ENCODE data around the gene FAT3. TPM values are rescaled to one million over a fixed set of nuclear protein-coding genes. Genes with fewer than 3 reads are reported as not detected.
A peak's percentile ranks its signal among the peaks of the same experiment; 100 is the strongest.

FAT3 gene
- 0.34 and 0.41 TPM in 2 replicates for total RNA-seq (2014; rRNA removed; shearing (Covaris generic))

DNA sequence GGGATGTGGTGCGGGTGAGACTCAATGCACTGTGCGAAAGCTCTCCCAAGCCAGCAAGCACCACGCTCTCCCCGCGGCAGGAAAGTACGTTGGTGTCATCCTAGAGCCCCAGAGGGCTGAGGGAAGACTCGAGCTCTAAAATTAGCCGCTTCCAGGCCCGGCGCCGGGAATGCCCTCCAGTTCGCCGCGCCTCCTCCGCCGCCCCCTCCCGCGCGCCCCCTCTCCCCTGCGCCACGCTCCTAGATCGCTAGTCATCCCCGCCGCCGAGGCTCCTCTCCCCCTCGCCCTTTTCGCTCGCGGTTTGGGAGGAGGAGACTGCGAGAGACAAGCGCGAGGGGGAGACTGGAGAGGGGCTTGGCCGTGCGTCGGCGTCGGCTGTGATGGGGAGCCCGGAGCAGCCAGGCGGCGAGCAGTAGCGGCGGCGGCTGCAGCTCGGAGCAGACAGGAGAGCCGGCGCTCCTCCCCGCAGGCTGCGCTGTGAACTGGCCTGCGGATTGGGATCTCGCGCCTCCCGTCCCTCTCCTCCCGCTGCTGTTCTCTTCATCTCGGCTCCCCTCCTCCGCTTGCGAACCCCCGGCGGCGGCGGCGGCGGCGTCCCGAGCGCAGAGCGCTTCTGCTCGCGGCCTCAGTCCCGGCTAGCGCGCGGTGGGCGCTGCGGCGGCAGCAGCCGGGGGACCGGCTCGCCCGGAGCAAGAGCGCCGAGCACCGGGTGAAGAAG lies at the start of gene FAT3:
Gene FAT3 (plus strand): TSS at position 412 of the 718 bp plus-strand sequence. CDS start 127,295 bp downstream, outside the sequence.
- DNase-seq (ENCODE audit: low spot score): peak; percentile 17

- no peak for DNase-seq (ENCODE audit: low spot score)
These were observed 45.5 kb upstream of the FAT3 start for GRCh38 chr11:92179017-92179670.

DNA sequence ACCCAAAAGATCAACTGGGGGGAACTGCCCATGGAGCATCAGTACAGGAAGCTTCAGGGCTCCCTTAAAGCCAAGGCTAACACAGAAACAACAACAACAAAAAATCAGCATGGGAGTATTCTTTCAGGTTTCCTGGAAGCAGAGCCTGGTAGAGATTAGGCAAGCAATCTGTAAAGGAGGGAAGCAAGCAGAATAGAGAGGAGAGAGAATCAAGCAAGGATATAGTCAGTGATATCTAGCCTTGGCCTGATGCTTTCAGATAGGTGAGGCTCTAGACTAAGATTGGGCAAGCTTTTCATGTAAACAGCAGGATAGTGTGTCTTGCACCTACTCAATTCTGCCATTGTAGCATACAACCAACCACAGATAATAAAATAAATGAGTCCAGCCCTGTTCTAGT lies 44.4 kb upstream of the FAT3 start:
- no peak for DNase-seq (ENCODE audit: low spot score)

- peak; percentile 7 for DNase-seq (ENCODE audit: low spot score)
These were observed 43.9 kb upstream of the FAT3 start for GRCh38 chr11:92180664-92181251.

- no peak for DNase-seq (ENCODE audit: low spot score)
These were observed 33.9 kb upstream of the FAT3 start for GRCh38 chr11:92190535-92191206.

DNA sequence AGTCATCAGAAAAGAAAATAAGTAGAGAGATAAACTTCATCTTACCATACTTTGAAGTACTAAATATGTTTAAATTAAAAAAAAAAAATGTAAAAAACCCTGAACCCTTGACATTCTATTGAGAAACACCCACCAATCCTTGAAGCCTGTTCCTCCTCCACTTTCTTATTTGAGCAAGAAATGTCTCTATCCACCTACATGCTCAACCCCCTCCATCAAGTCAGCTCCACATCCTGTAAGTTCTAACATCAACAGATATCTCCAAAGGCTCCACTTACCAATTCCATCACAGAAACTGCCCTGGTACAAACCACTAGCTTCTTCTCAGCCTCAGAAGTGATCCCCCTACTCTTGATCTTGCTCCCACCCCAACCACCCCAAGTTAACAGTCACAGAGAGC lies 32.5 kb upstream of the FAT3 start:
- no peak for DNase-seq (ENCODE audit: low spot score)

DNA sequence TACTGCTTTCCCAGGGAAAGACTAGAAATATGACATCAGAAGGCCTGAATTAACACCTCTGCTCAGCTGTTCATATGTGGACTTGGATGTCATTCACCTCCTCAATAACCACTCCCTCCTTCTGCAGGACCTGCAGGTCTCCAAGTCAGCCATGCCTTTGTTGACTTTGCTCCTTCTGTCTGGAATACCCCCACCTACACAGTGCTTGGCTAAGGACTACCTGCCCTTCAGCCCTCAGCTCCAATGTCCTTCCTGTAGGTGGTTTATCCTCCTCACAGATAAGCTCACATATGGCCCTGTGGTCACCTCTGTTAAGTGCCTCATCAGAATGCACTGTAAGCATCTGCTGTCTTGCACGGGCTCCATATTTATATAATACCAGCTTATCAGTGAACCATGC lies 26.4 kb upstream of the FAT3 start:
- DNase-seq (ENCODE audit: low spot score): no peak

GRCh38 chr11:92199991-92200390 lies 24.6 kb upstream of the FAT3 start:
- DNase-seq (ENCODE audit: low spot score): no peak

DNA sequence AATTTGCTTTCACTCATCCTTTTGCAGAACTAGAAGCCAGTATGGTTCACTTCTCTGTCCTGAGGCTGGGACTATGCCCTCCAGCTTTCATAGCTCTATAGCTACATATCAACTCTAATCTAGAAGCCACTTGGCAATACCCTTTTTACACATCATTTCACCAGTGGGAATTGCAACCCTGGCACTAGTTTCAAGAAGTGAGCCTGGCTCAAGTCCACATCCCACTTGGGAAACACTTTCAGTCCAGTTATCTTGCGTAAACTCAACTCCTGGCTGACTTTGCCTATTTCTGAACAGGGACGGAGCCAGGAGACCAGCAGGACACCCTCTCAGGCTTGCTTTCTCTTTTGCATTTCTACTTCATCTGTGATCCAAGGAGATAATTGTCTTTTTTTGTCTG lies 19.9 kb upstream of the FAT3 start:
- DNase-seq (ENCODE audit: low spot score): no peak

- no peak for DNase-seq (ENCODE audit: low spot score)
These were observed 18.2 kb upstream of the FAT3 start for GRCh38 chr11:92206441-92206840.

DNA sequence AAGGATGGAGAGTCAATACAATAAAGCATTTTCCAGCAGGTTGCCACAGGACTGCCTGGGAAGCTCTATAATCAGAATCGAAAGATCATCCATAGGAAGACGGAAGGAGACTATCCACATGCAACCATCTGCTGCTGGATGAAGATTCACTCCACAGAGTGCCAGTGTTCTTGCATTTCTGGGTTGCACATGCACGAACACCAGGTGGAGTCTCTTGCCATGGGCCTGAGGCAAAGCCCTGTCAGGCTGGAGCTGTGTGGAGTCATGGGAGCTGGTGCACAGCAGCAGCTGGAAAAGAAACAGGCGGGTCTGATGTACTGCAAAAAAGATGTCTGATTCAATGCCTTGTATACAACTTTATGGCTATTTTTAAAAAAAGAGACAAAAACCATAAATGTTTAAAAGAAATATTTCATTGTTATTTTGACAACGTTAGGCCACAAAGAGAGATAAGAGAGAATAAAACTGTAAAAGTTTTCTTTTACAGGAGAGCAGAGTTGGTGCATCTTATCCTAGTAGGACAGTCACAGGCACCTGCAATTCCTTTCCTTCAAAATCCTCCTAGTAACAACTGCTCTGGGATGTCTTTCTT lies 12.9 kb upstream of the FAT3 start:
- no peak for DNase-seq (ENCODE audit: low spot score)

DNA sequence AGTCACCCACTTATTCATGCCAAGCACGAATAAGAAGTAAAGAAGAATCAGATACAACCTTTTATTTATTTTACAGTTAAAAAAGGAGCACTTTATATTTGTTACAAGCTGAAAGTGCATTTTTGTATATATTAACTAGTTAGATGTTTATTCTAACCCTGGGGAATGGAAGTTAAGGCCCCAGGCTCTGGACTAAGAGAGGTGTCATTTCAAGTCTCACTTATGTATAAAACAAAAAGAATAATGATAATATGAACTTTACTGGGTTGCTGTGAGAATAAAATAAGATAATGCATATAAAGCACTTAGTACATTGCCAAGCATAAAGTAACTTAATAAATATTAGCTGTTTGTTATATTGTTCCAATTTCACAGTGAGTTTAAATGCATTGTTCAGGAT lies 12.1 kb upstream of the FAT3 start:
- no peak for DNase-seq (ENCODE audit: low spot score)

- DNase-seq (ENCODE audit: low spot score): no peak
These were observed 7.8 kb upstream of the FAT3 start for GRCh38 chr11:92216789-92217188.

DNA sequence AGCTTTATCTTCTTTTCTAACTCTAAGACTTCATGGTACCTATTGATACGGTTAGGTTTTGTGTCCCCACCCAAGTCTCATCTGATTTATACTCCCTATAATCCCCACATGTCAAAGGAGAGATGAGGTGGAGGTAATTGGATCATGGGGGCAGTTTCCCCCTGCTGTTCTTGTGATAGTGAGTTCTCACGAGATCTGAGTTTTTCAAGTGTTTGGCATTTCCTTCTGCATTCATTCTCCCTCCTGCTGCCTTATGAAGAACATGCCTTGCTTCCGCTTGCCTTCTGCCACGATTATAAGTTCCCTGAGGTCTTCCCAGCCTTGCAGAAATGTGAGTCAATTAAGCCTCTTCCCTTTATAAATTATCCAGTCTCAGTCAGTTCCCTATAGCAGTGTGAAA lies 5.1 kb upstream of the FAT3 start:
- DNase-seq (ENCODE audit: low spot score): no peak

DNA sequence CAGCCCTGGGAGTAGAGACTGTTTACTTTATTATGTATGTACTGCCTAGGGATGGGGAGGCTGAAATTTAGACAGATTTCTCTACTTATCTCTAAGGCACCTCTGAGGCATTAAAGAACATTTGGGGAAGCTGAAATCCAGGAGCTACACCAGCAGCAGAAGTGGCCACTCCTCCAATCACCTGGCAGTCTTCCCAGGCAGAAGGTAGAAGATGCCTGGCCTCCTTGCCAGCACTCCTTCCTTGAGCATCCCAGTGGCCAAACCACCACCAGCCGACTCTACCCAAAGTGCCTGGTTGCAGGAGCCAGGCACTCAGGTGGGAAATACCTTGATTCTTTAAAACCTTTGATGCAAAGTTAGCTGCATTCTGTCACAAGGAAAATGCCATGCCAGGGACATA lies 1.9 kb upstream of the FAT3 start:
- DNase-seq (ENCODE audit: low spot score): no peak

DNA sequence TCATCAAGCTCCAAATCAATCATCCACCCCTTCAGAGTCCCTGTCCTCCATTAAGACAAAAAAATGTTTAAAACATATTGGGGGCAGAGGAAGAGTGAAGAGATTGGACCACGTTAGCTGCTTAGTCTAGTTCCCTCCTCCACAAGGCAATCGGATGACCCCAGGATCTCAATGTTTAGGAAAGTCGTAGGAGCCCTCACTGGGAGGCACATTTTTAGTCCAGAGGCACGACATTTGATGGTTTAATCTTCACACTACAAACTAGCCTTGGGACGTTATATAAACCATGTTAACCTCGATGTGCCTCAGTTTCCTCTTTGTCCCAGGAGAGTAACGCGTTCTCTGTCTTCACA lies 588 bp upstream of the FAT3 start:
- DNase-seq (ENCODE audit: low spot score): no peak

GRCh38 chr11:92225125-92225567 lies 528 bp downstream of the FAT3 start:
- DNase-seq (ENCODE audit: low spot score): no peak

DNA sequence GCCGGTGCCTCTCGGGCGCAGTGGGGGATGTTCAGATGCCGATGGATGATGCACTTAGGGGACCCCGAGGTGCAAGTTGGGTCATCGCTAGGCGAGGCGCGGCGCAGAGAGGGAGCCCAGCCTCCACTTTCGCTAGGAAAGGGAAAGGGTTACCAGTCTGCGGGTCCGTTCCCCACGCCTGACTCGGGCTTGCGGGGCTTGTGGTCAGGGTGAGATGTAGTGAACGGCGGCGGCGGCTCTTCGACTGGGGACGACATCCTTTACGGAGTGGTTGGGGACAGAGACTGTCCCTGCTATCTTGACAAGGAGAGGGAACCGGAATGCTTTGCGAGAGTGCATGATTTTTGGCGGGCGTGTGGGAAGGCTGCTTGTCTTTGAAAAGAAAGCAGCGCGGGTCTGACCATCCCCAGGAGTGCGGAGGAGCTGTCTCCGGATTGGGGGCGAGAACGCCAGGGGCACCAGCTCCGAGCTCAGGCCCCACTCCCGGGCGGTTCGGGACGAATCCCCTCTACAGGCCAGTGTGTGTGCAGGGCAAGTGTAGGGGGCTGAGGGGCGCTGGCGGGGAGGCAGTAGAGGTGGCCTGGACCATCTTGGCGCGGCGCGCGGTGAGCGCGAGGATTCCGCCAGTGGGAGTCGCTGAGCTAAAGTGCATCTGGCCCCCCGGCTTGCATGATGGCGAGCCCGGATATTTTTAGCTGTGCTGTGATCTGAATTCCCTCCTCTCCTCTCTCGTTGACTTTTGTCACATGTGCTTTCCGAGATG lies 1.1 kb downstream of the FAT3 start:
- DNase-seq (ENCODE audit: low spot score): no peak

DNA sequence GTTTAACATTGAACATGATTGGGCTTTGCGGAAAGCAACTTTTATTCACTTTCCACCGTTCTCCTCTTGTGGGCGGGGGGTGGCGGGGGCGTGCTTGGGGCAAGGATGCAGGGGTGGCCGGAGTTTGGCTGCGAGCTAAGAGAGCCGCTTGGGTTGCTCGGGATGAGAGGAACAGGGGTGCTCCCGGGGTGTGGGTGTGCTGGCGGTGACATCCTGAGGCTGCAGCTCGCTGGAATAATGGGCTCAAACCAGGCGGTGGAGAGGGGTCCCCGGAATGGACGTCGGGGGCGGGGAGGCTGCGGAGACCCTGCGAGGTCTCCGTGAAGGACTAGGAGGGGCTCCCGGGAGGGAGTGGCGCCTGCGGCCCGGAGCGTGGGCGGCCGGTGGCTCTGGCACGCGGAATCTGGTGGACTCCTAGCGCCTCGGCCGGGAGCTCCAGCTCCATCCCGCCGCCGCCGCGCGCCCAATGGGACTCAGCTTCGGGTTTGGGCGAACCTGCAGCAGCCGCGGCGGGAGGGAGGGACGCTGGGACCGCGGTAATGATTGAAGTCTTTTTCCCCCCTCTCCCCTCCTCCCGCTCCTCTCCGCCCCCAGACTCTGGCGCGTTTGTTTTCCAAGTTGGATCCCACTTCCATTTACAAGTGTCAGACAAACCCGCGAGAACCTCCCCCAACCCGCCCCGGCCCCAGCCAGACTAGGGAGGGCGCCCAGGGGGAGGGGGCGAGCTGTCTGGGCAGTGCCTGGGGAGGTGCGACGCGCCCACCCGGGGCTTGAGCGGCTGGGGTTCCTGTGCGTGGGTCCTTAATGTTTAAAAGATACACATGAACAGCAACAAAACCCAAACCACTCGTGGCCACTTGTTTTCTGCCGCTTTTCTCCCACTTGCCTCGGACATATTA lies 2.0 kb downstream of the FAT3 start:
- no peak for DNase-seq (ENCODE audit: low spot score)

DNA sequence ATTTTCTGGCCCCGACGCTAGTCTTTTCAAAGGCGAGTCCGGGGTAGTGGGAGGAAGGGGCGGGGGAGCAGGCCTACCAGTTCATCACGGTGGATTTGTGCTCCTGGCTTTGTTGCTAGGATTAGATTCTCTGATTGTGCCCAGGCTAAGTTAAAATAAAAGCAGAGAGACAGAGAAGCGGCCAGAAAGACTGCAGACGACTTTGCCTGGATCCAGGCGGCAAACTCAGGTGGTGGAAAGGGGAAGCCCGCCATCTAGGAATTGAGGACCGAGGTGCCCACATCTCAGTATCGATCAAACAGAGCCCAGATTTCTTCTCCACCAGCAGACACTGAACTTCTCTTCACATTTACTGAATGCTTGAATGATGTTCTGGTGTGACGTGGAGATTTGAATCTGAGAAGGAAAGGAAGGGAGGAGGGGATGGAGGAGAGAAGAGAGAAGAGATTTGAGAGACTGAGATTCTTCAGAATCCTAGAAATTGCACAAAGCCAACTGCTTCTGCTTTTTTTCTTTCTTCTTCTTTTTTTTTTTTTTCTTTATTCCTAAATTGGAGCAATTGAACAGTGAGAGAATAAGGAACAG lies 2.7 kb downstream of the FAT3 start:
- DNase-seq (ENCODE audit: low spot score): no peak

All from A172 (cell line).